HCT116 (cell line): ENCODE data around the gene MPHOSPH10.

Source experiments
- CBX3 ChIP-seq: IDR thresholded peaks from 2 replicates; pipeline ENCODE4 v1.6.1; 2012; ENCODE audit warnings: low read depth
- CTCF ChIP-seq, 3 experiments: fragments of 200-600 bp in 1 of 3; sonication (generic) in 1 of 3; IDR thresholded peaks in 2 of 3; conservative IDR thresholded peaks in 1 of 3; 2 replicates each; pipeline ENCODE4 v1.5.1; 2012 to 2017; ENCODE audit warnings: low read depth in 2 of 3, low read length in 2 of 3, antibody characterized with exemption in 1 of 3, borderline replicate concordance in 1 of 3, control low read depth in 1 of 3, mild to moderate bottlenecking in 1 of 3, mixed read lengths in 1 of 3, mixed run types in 1 of 3, moderate library complexity in 1 of 3; ENCODE audit not compliant: insufficient read depth in 1 of 3
- EGR1 ChIP-seq: IDR thresholded peaks from 2 replicates; pipeline ENCODE4 v1.6.1; 2012; ENCODE audit warnings: low read depth
- EZH2 ChIP-seq: fragments of 200-600 bp; sonication (generic); IDR thresholded peaks from 2 replicates; pipeline ENCODE4 v1.6.1; 2017; ENCODE audit warnings: antibody characterized with exemption, mixed run types
- JUND ChIP-seq: IDR thresholded peaks from 2 replicates; pipeline ENCODE4 v1.6.1; 2012
- POLR2A ChIP-seq: IDR thresholded peaks from 2 replicates; pipeline ENCODE4 v1.7.0; 2011; ENCODE audit warnings: borderline replicate concordance; ENCODE audit not compliant: insufficient read depth, insufficient read length; ENCODE audit errors: extremely low read depth
- POLR2AphosphoS5 ChIP-seq: IDR thresholded peaks from 2 replicates; pipeline ENCODE4 v1.6.1; 2011; ENCODE audit warnings: mild to moderate bottlenecking, low read depth, low read length, moderate library complexity
- SIN3A ChIP-seq: IDR thresholded peaks from 2 replicates; pipeline ENCODE4 v1.6.1; 2012; ENCODE audit warnings: low read depth
- YY1 ChIP-seq: IDR thresholded peaks from 2 replicates; pipeline ENCODE4 v1.6.1; 2011; ENCODE audit warnings: low read length, low read depth, moderate library complexity, mild to moderate bottlenecking; ENCODE audit not compliant: insufficient replicate concordance; ENCODE audit errors: extremely low read depth

- no peak for TF ChIP-seq CTCF (IDR thresholded peaks at IDR 0.05 in 2 of 3, conservative IDR thresholded peaks at IDR 0.05 in 1 of 3; ENCODE audit: borderline replicate concordance in 1 of 3, insufficient read depth in 1 of 3, low read depth in 2 of 3, low read length in 2 of 3)
- no peak for TF ChIP-seq POLR2A
- no peak for TF ChIP-seq SIN3A
- no peak for TF ChIP-seq EGR1
- TF ChIP-seq POLR2AphosphoS5, result no peak
- no peak for TF ChIP-seq YY1
- TF ChIP-seq JUND, result no peak
- no peak for TF ChIP-seq EZH2
- TF ChIP-seq CBX3, result no peak
Measured at GRCh38 chr2:71122387-71123298, 7.8 kb upstream of the MPHOSPH10 start.
